Muscle layer of duodenum (tissue), 2 donors: Measurements from ENCODE around the gene LRRTM2.

Source experiments
- H3K27ac ChIP-seq: one replicate; pipeline ENCODE4 v1.7.0; 2013; ENCODE audit warnings: mild to moderate bottlenecking, low read length
- H3K27me3 ChIP-seq: one replicate; pipeline ENCODE4 v1.7.0; 2013; ENCODE audit warnings: low read depth, mild to moderate bottlenecking, control low read depth, low read length
- H3K36me3 ChIP-seq, 2 donors: one replicate each; pipeline ENCODE4 v1.7.0; 2013; ENCODE audit warnings: low read length in 2 of 2, control low read depth in 1 of 2, mild to moderate bottlenecking in 1 of 2; ENCODE audit not compliant: insufficient read depth in 2 of 2, control insufficient read depth in 1 of 2
- H3K4me1 ChIP-seq, 2 donors: one replicate each; pipeline ENCODE4 v1.7.0; 2013; ENCODE audit warnings: low read length in 2 of 2, mild to moderate bottlenecking in 2 of 2, control low read depth in 1 of 2, moderate library complexity in 1 of 2; ENCODE audit not compliant: insufficient read depth in 2 of 2, control insufficient read depth in 1 of 2
- H3K4me3 ChIP-seq, 2 donors: one replicate each; pipeline ENCODE4 v1.7.0; 2013; ENCODE audit warnings: low read length in 2 of 2, low read depth in 1 of 2, mild to moderate bottlenecking in 1 of 2
- H3K9me3 ChIP-seq, 2 donors: one replicate each; pipeline ENCODE4 v1.7.0; 2013; ENCODE audit warnings: low read length in 2 of 2, control low read depth in 1 of 2, mild to moderate bottlenecking in 1 of 2; ENCODE audit not compliant: control insufficient read depth in 1 of 2
- donor health status: healthy.

The LRRTM2 gene

GRCh38 chr5:138905541-138905940, 30.4 kb upstream of the LRRTM2 start:
- H3K4me1 ChIP-seq: peaks cover 0 to 6% of the 10 kb centered on the region in 2 donors
- H3K27me3 ChIP-seq: no peaks in the 10 kb centered on the region
- no peaks in the 10 kb centered on the region for H3K9me3 ChIP-seq
- H3K36me3 ChIP-seq: peaks cover 36 to 41% of the 10 kb centered on the region in 2 donors
- H3K4me3 ChIP-seq: no peak overlapping the region
- H3K27ac ChIP-seq: no peak overlapping the region

- no peaks in the 10 kb centered on the region for H3K9me3 ChIP-seq
- H3K27ac ChIP-seq: no peak overlapping the region
- peaks cover 30 to 44% of the 10 kb centered on the region in 2 donors for H3K36me3 ChIP-seq
- no peaks in the 10 kb centered on the region for H3K27me3 ChIP-seq
- H3K4me3 ChIP-seq: no peak overlapping the region
- peaks cover 0 to 6% of the 10 kb centered on the region in 2 donors for H3K4me1 ChIP-seq
Measured at GRCh38 chr5:138903130-138903775, 28.1 kb upstream of the LRRTM2 start.

- Histone ChIP-seq H3K9me3 (no peaks in the 10 kb centered on the region), H3K27ac (no peak overlapping the region), H3K27me3 (no peaks in the 10 kb centered on the region), H3K4me1 (peaks cover 0 to 6% of the 10 kb centered on the region in 2 donors), H3K4me3 (no peak overlapping the region), H3K36me3 (peaks cover 26 to 36% of the 10 kb centered on the region in 2 donors)
Measured at GRCh38 chr5:138901716-138902115, 26.6 kb upstream of the LRRTM2 start.

GRCh38 chr5:138900281-138900965, 25.3 kb upstream of the LRRTM2 start:
- no peak overlapping the region for H3K27ac ChIP-seq
- H3K9me3 ChIP-seq: no peaks in the 10 kb centered on the region
- peaks cover 0 to 6% of the 10 kb centered on the region in 2 donors for H3K4me1 ChIP-seq
- no peak overlapping the region for H3K4me3 ChIP-seq
- H3K27me3 ChIP-seq: no peaks in the 10 kb centered on the region
- peaks cover 23% of the 10 kb centered on the region in 2 donors for H3K36me3 ChIP-seq

- no peaks in the 10 kb centered on the region for H3K27me3 ChIP-seq
- H3K27ac ChIP-seq: no peak overlapping the region
- no peak overlapping the region for H3K4me3 ChIP-seq
- peaks cover 0 to 6% of the 10 kb centered on the region in 2 donors for H3K4me1 ChIP-seq
- H3K9me3 ChIP-seq: no peaks in the 10 kb centered on the region
- H3K36me3 ChIP-seq: peaks cover 12 to 14% of the 10 kb centered on the region in 2 donors
Measured at GRCh38 chr5:138898742-138899141, 23.6 kb upstream of the LRRTM2 start.

GRCh38 chr5:138898299-138898698, 23.2 kb upstream of the LRRTM2 start:
- Histone ChIP-seq H3K36me3 (peaks cover 10 to 12% of the 10 kb centered on the region in 2 donors), H3K27ac (no peak overlapping the region), H3K4me3 (no peak overlapping the region), H3K27me3 (no peaks in the 10 kb centered on the region), H3K9me3 (no peaks in the 10 kb centered on the region), H3K4me1 (peaks cover 0 to 5% of the 10 kb centered on the region in 2 donors)

GRCh38 chr5:138895918-138896317, 20.8 kb upstream of the LRRTM2 start:
- Histone ChIP-seq H3K36me3 (peaks cover 8 to 9% of the 10 kb centered on the region in 2 donors), H3K27ac (no peak overlapping the region), H3K27me3 (no peaks in the 10 kb centered on the region), H3K9me3 (no peaks in the 10 kb centered on the region), H3K4me3 (no peak overlapping the region), H3K4me1 (no peaks in the 10 kb centered on the region)

- H3K27ac ChIP-seq: no peak overlapping the region
- H3K27me3 ChIP-seq: no peaks in the 10 kb centered on the region
- H3K9me3 ChIP-seq: peaks cover 0 to 4% of the 10 kb centered on the region in 2 donors
- no peak overlapping the region for H3K4me3 ChIP-seq
- H3K36me3 ChIP-seq: peaks cover 35 to 45% of the 10 kb centered on the region in 2 donors
- no peaks in the 10 kb centered on the region for H3K4me1 ChIP-seq
Measured at GRCh38 chr5:138890644-138891043, 15.5 kb upstream of the LRRTM2 start.

- Histone ChIP-seq H3K4me1 (no peaks in the 10 kb centered on the region), H3K36me3 (peaks cover 35 to 45% of the 10 kb centered on the region in 2 donors), H3K27me3 (no peaks in the 10 kb centered on the region), H3K4me3 (no peak overlapping the region), H3K9me3 (peaks cover 0 to 4% of the 10 kb centered on the region in 2 donors), H3K27ac (no peak overlapping the region)
Measured at GRCh38 chr5:138889994-138890393, 14.9 kb upstream of the LRRTM2 start.

GRCh38 chr5:138884554-138884953, 9.4 kb upstream of the LRRTM2 start:
- Histone ChIP-seq H3K27ac (no peak overlapping the region), H3K4me1 (peaks cover 0 to 5% of the 10 kb centered on the region in 2 donors), H3K27me3 (no peaks in the 10 kb centered on the region), H3K9me3 (no peaks in the 10 kb centered on the region), H3K4me3 (no peak overlapping the region), H3K36me3 (peaks cover 24 to 27% of the 10 kb centered on the region in 2 donors)

- Histone ChIP-seq H3K4me3 (no peak overlapping the region), H3K36me3 (peaks cover 20 to 22% of the 10 kb centered on the region in 2 donors), H3K9me3 (no peaks in the 10 kb centered on the region), H3K27me3 (no peaks in the 10 kb centered on the region), H3K4me1 (peaks cover 0 to 5% of the 10 kb centered on the region in 2 donors), H3K27ac (no peak overlapping the region)
Measured at GRCh38 chr5:138884094-138884493, 9.0 kb upstream of the LRRTM2 start.
